Measurements from ENCODE around the gene ADAMTS4.

ADAMTS4 gene

GRCh38 chr1:161195171-161195570, 3.7 kb downstream of the ADAMTS4 start:
- DNase-seq = no peak

GRCh38 chr1:161193561-161194235, 5.2 kb downstream of the ADAMTS4 start:
- DNase-seq = no peak

- DNase-seq = peak; percentile 32
These were observed 6.1 kb downstream of the ADAMTS4 start for GRCh38 chr1:161192476-161193465.

GRCh38 chr1:161191971-161192370, 6.9 kb downstream of the ADAMTS4 start:
- no peak for DNase-seq

- DNase-seq = no peak
These were observed 7.8 kb downstream of the ADAMTS4 start for GRCh38 chr1:161190962-161191521.

- DNase-seq = no peak
These were observed 9.8 kb downstream of the ADAMTS4 start for GRCh38 chr1:161189036-161189435.

GRCh38 chr1:161188381-161188780, 10.5 kb downstream of the ADAMTS4 start:
- DNase-seq = no peak

GRCh38 chr1:161187311-161187710, 11.5 kb downstream of the ADAMTS4 start:
- no peak for DNase-seq

GRCh38 chr1:161185732-161186311, 13.0 kb downstream of the ADAMTS4 start:
- no peak for DNase-seq

GRCh38 chr1:161185282-161185682, 13.6 kb downstream of the ADAMTS4 start:
- DNase-seq = no peak

- DNase-seq = peak; percentile 0
These were observed 16.6 kb downstream of the ADAMTS4 start for GRCh38 chr1:161182214-161182613.

- DNase-seq = no peak
These were observed 18.2 kb downstream of the ADAMTS4 start for GRCh38 chr1:161180639-161181038.

GRCh38 chr1:161179698-161180097, 19.2 kb downstream of the ADAMTS4 start:
- no peak for DNase-seq

- no peak for DNase-seq
These were observed 21.0 kb downstream of the ADAMTS4 start for GRCh38 chr1:161177936-161178244.

GRCh38 chr1:161177112-161177935, 21.5 kb downstream of the ADAMTS4 start, which contains the start of gene B4GALT3:
Gene B4GALT3 (minus strand): TSS chr1:161177507. CDS start chr1:161176060, 1,447 bp downstream.
- peak; percentile 77 for DNase-seq

GRCh38 chr1:161176468-161177111, 22.3 kb downstream of the ADAMTS4 start:
- no peak for DNase-seq

GRCh38 chr1:161175771-161176453, 22.9 kb downstream of the ADAMTS4 start:
- DNase-seq = no peak

GRCh38 chr1:161174911-161175310, 23.9 kb downstream of the ADAMTS4 start:
- DNase-seq = no peak

GRCh38 chr1:161173711-161174110, 25.1 kb downstream of the ADAMTS4 start:
- no peak for DNase-seq

GRCh38 chr1:161172776-161173376, 26.0 kb downstream of the ADAMTS4 start:
- DNase-seq = no peak

- no peak for DNase-seq
These were observed 26.5 kb downstream of the ADAMTS4 start for GRCh38 chr1:161172349-161172748.
